ENCODE results near the gene GAS2L1. TPM values are rescaled to one million over a fixed set of nuclear protein-coding genes. Genes with fewer than 3 reads are reported as not detected.

The GAS2L1 gene
- total RNA-seq, 1 experiment from 2014 or later = 29.4 TPM

DNA sequence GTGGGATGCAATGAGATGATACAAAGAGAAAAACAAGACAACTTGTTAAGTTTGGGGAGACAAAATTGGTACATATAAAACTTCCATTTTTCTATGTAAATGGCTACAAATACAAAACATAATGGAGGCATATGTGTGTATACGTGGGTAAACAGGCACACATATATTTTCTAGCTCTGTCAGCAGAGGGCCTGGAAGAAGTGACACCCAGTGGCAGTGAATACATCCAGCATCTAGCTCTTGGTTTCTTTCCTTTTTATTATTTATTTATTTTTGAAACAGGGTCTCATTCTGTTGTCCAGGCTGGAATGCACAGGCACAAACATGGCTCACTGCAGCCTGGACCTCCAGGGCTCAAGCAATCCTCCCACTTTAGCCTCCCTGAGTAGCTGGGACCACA is 14.1 kb downstream of the GAS2L1 start:
- POLR2A ChIA-PET = interaction anchor here (0.6 kb wide), 1 partner anchor 10 kb away, joined by 3 read pairs; no protein-coding TSS in a partner anchor
- Histone ChIP-seq H3K27me3 (ENCODE audit: insufficient read depth, low read length) (no peaks in the 10 kb centered on the region), H3K36me3 (ENCODE audit: control insufficient read depth in 1 of 2, insufficient read depth in 2 of 2, low read length in 2 of 2) (no peaks in the 10 kb centered on the region), H3K27ac (ENCODE audit: low read depth, low read length) (no peak overlapping the region), H3K79me2 (ENCODE audit: insufficient read depth, low read length) (no peaks in the 10 kb centered on the region), H4K20me1 (ENCODE audit: insufficient read depth) (no peaks in the 10 kb centered on the region), H3K9me3 (ENCODE audit: control insufficient read depth in 1 of 2, insufficient read depth in 1 of 2, low read depth in 1 of 2, low read length in 2 of 2) (no peaks in the 10 kb centered on the region), H3K4me3 (replicated peaks in 1 of 2; ENCODE audit: low read depth in 1 of 2, low read length in 2 of 2) (no peak overlapping the region), H3K4me2 (ENCODE audit: low read length) (0 out of 2 replicates have a peak overlapping the region, but pooled peaks have one; percentile 9), H2AFZ (ENCODE audit: low read depth, low read length, poor library complexity, severe bottlenecking) (no peak overlapping the region), H3K9ac (ENCODE audit: low read length) (no peak overlapping the region), H3K9me2 (ENCODE audit: insufficient read depth) (no peaks in the 10 kb centered on the region), H3K4me1 (ENCODE audit: control insufficient read depth in 1 of 2, insufficient read depth in 2 of 2, low read length in 2 of 2) (peaks cover 0 to 6% of the 10 kb centered on the region in 2 experiments; a peak in 1 of 4 replicates)
- ATAC-seq (peak; percentile 82), DNase-seq (ENCODE audit: low read depth, low spot score) (no peak)
- BruUV-seq (replicated peaks) = no TSS peak
- RAD21 ChIA-PET (ENCODE audit: low non-redundant PET in 1 of 2, low total read pairs in 2 of 2, uncharacterized antibody in 2 of 2, unreplicated experiment in 2 of 2) = no interaction called here
- CTCF ChIA-PET = interaction anchor here (0.8 to 1.5 kb wide), 4 partner anchors 10 to 115 kb away, joined by 3 to 4 read pairs (median 3); partner anchors contain the start of genes EMID1 and GAS2L1
- TF ChIP-seq CTCF (IDR thresholded peaks at IDR 0.05 in 2 of 3, conservative IDR thresholded peaks at IDR 0.05 in 1 of 3; ENCODE audit: borderline replicate concordance in 1 of 3, insufficient read depth in 1 of 3, low read depth in 2 of 3, low read length in 2 of 3) (peak; percentile 38 to 58 (median 44)), RAD21 (IDR thresholded peaks at IDR 0.05; ENCODE audit: low read depth) (peak; percentile 45), POLR2AphosphoS5 (IDR thresholded peaks at IDR 0.05; ENCODE audit: low read depth, low read length) (no peak)
- intact Hi-C loops (cut with micrococcal nuclease) = no loop called here

- no peaks in the 10 kb centered on the region for H3K9me3 ChIP-seq (ENCODE audit: control insufficient read depth in 1 of 2, insufficient read depth in 1 of 2, low read depth in 1 of 2, low read length in 2 of 2)
- no TSS peak for BruUV-seq (replicated peaks)
- intact Hi-C loops (cut with micrococcal nuclease) = no loop called here
- ChIA-PET CTCF (no interaction called here), RAD21 (ENCODE audit: low non-redundant PET in 1 of 2, low total read pairs in 2 of 2, uncharacterized antibody in 2 of 2, unreplicated experiment in 2 of 2) (interaction anchor here in 1 of 2 experiments (0.7 kb wide), 1 partner anchor 78 kb away, joined by 4 read pairs; no protein-coding TSS in a partner anchor), POLR2A (no interaction called here)
- H3K4me1 ChIP-seq (ENCODE audit: control insufficient read depth in 1 of 2, insufficient read depth in 2 of 2, low read length in 2 of 2) = peaks cover 0 to 7% of the 10 kb centered on the region in 2 experiments; a peak in 2 of 4 replicates
- DNase-seq (ENCODE audit: low read depth, low spot score) (no peak), ATAC-seq (no peak)
- H4K20me1 ChIP-seq (ENCODE audit: insufficient read depth) = no peaks in the 10 kb centered on the region
- no peaks in the 10 kb centered on the region for H3K27me3 ChIP-seq (ENCODE audit: insufficient read depth, low read length)
- no peak overlapping the region for H2AFZ ChIP-seq (ENCODE audit: low read depth, low read length, poor library complexity, severe bottlenecking)
- H3K4me2 ChIP-seq (ENCODE audit: low read length) = no peak overlapping the region
- H3K9ac ChIP-seq (ENCODE audit: low read length) = no peak overlapping the region
- no peaks in the 10 kb centered on the region for H3K9me2 ChIP-seq (ENCODE audit: insufficient read depth)
- no peak overlapping the region for H3K27ac ChIP-seq (ENCODE audit: low read depth, low read length)
- H3K79me2 ChIP-seq (ENCODE audit: insufficient read depth, low read length) = no peaks in the 10 kb centered on the region
- no peak for TF ChIP-seq RAD21 (IDR thresholded peaks at IDR 0.05; ENCODE audit: low read depth)
- no peak for TF ChIP-seq SRF (IDR thresholded peaks at IDR 0.05; ENCODE audit: low read depth)
- no peak for TF ChIP-seq CEBPB (IDR thresholded peaks at IDR 0.05; ENCODE audit: low read depth)
- no peak for TF ChIP-seq FOSL1 (IDR thresholded peaks at IDR 0.05; ENCODE audit: low read depth)
- TF ChIP-seq ZBTB33 (IDR thresholded peaks at IDR 0.05; ENCODE audit: extremely low read depth, insufficient replicate concordance, low read length) = no peak
- TF ChIP-seq, protein P1, sequence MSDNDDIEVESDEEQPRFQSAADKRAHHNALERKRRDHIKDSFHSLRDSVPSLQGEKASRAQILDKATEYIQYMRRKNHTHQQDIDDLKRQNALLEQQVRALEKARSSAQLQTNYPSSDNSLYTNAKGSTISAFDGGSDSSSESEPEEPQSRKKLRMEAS (IDR thresholded peaks at IDR 0.05) = no peak
- no peak for TF ChIP-seq EZH2phosphoT487 (IDR thresholded peaks at IDR 0.05; ENCODE audit: borderline replicate concordance)
- no peak for TF ChIP-seq EZH2 (IDR thresholded peaks at IDR 0.05)
- no peak for TF ChIP-seq YY1 (IDR thresholded peaks at IDR 0.05; ENCODE audit: extremely low read depth, insufficient replicate concordance, low read depth, low read length)
- no peak for TF ChIP-seq ELF1 (IDR thresholded peaks at IDR 0.05; ENCODE audit: borderline replicate concordance, low read depth)
- no peak for TF ChIP-seq JUND (IDR thresholded peaks at IDR 0.05)
- TF ChIP-seq ZFX (IDR thresholded peaks at IDR 0.05) = no peak
- 0 out of 4 replicates have a peak, but pooled peaks cover 0 to 5% of the 10 kb centered on the region in 2 experiments for H3K36me3 ChIP-seq (ENCODE audit: control insufficient read depth in 1 of 2, insufficient read depth in 2 of 2, low read length in 2 of 2)
- no peak overlapping the region for H3K4me3 ChIP-seq (replicated peaks in 1 of 2; ENCODE audit: low read depth in 1 of 2, low read length in 2 of 2)
These were observed 17.2 kb downstream of the GAS2L1 start for GRCh38 chr22:29323641-29324040.
